Natural killer cell treated with Interleukin-12 subunit alpha and Interleukin-12 subunit beta and Interleukin-15 and Interleukin-18, amount 100 ng/mL, for 72 hours (primary cell): ENCODE measurements around the gene PRDM16. TPM values are rescaled to one million over a fixed set of nuclear protein-coding genes. Genes with fewer than 3 reads are reported as not detected.

ENCODE experiments used
- ATAC-seq, 2 donors: fragments of 150-1000 bp; cut with Tn5 transposase in 1 of 2; sonication (Bioruptor Pico), chemical (Tn5 transposase) in 1 of 2; 2 replicates each; pipeline ENCODE4 v1.10.0; 2021
- DNase-seq: peaks from one replicate; pipeline ENCODE4 v3.0.0; 2022; ENCODE audit warnings: low spot score
- H3K27ac Mint-ChIP-seq, 2 donors: 1 replicate in 1 of 2; 2 replicates in 1 of 2; pipeline ENCODE4 v1.8.0; 2022; ENCODE audit warnings: mixed read lengths in 2 of 2, mild to moderate bottlenecking in 1 of 2, moderate library complexity in 1 of 2
- H3K27me3 Mint-ChIP-seq, 2 donors: 1 replicate in 1 of 2; 2 replicates in 1 of 2; pipeline ENCODE4 v1.8.0; 2022; ENCODE audit warnings: mixed read lengths in 2 of 2
- H3K36me3 Mint-ChIP-seq: one replicate; pipeline ENCODE4 v1.8.0; 2022; ENCODE audit warnings: mixed read lengths
- H3K4me1 Mint-ChIP-seq, 2 donors: 1 replicate in 1 of 2; 2 replicates in 1 of 2; pipeline ENCODE4 v1.8.0; 2022; ENCODE audit warnings: low read depth in 2 of 2, mixed read lengths in 2 of 2, mild to moderate bottlenecking in 1 of 2
- H3K4me3 Mint-ChIP-seq: one replicate; pipeline ENCODE4 v1.8.0; 2022; ENCODE audit warnings: mixed read lengths
- H3K9me3 Mint-ChIP-seq: 2 replicates; pipeline ENCODE4 v1.8.0; 2022; ENCODE audit warnings: mixed read lengths
- total RNA-seq, 2 donors: library from RNA; stranded (reverse); gene quantifications; one replicate each; pipeline ENCODE4 v1.2.3, GENCODE V29; 2022

Gene PRDM16
- total RNA-seq, 2 donors from 2014 or later, result not detected

- Mint-ChIP-seq H3K9me3 (peaks cover 4% of the 10 kb centered on the region), H3K27me3 (peaks cover 30 to 42% of the 10 kb centered on the region in 2 donors), H3K4me3 (no peak overlapping the region)
Observed at GRCh38 chr1:3369446-3370076, 300.6 kb downstream of the PRDM16 start.

GRCh38 chr1:3370856-3371703, 302.1 kb downstream of the PRDM16 start:
- Mint-ChIP-seq H3K4me3 (peak overlapping the region; percentile 47), H3K27me3 (peaks cover 31 to 50% of the 10 kb centered on the region in 2 donors), H3K4me1 (peaks cover 29 to 34% of the 10 kb centered on the region in 2 donors), H3K27ac (peak overlapping the region in 1 of 2 donors; percentile 70), H3K36me3 (peaks cover 7% of the 10 kb centered on the region), H3K9me3 (peaks cover 4% of the 10 kb centered on the region)
- DNase-seq, result no peak
- no peak for ATAC-seq

More at GRCh38 chr1:3369446-3370076, 300.6 kb downstream of the PRDM16 start:
- DNase-seq (no peak), ATAC-seq (no peak)
- Mint-ChIP-seq H3K27ac (peak overlapping the region; percentile 54 to 70), H3K36me3 (peaks cover 7% of the 10 kb centered on the region), H3K4me1 (peaks cover 28 to 29% of the 10 kb centered on the region in 2 donors)

GRCh38 chr1:3372317-3372716, 303.3 kb downstream of the PRDM16 start:
- peak overlapping the region in 1 of 2 donors; percentile 10 for H3K27ac Mint-ChIP-seq
- ATAC-seq (peak; percentile 81 to 92), DNase-seq (peak; percentile 71)
- peaks cover 29 to 34% of the 10 kb centered on the region in 2 donors for H3K4me1 Mint-ChIP-seq
- H3K4me3 Mint-ChIP-seq, result peak overlapping the region; percentile 56
- H3K36me3 Mint-ChIP-seq, result peaks cover 7% of the 10 kb centered on the region
- H3K27me3 Mint-ChIP-seq, result peaks cover 39 to 48% of the 10 kb centered on the region in 2 donors
- H3K9me3 Mint-ChIP-seq, result peaks cover 4% of the 10 kb centered on the region

- H3K9me3 Mint-ChIP-seq, result peaks cover 4% of the 10 kb centered on the region
- H3K27ac Mint-ChIP-seq, result no peak overlapping the region
- peaks cover 35 to 42% of the 10 kb centered on the region in 2 donors for H3K27me3 Mint-ChIP-seq
- no peak for ATAC-seq
- no peak for DNase-seq
- peaks cover 7% of the 10 kb centered on the region for H3K36me3 Mint-ChIP-seq
- no peak overlapping the region for H3K4me3 Mint-ChIP-seq
- H3K4me1 Mint-ChIP-seq, result peaks cover 29 to 34% of the 10 kb centered on the region in 2 donors
Observed at GRCh38 chr1:3373175-3373574, 304.2 kb downstream of the PRDM16 start.

GRCh38 chr1:3373700-3374405, 304.9 kb downstream of the PRDM16 start:
- H3K4me1 Mint-ChIP-seq, result peaks cover 29 to 34% of the 10 kb centered on the region in 2 donors
- H3K27me3 Mint-ChIP-seq, result peaks cover 32 to 36% of the 10 kb centered on the region in 2 donors
- DNase-seq (no peak), ATAC-seq (no peak)
- H3K27ac Mint-ChIP-seq, result no peak overlapping the region
- peaks cover 7% of the 10 kb centered on the region for H3K36me3 Mint-ChIP-seq
- no peak overlapping the region for H3K4me3 Mint-ChIP-seq
- H3K9me3 Mint-ChIP-seq, result peaks cover 4% of the 10 kb centered on the region

- H3K4me3 Mint-ChIP-seq, result no peak overlapping the region
- peaks cover 7% of the 10 kb centered on the region for H3K36me3 Mint-ChIP-seq
- peaks cover 27 to 28% of the 10 kb centered on the region in 2 donors for H3K4me1 Mint-ChIP-seq
- peaks cover 23 to 26% of the 10 kb centered on the region in 2 donors for H3K27me3 Mint-ChIP-seq
- no peak for ATAC-seq
- H3K9me3 Mint-ChIP-seq, result peaks cover 4% of the 10 kb centered on the region
- no peak for DNase-seq
- no peak overlapping the region for H3K27ac Mint-ChIP-seq
Observed at GRCh38 chr1:3375245-3375644, 306.2 kb downstream of the PRDM16 start.

- no peaks in the 10 kb centered on the region for H3K36me3 Mint-ChIP-seq
- ATAC-seq (no peak), DNase-seq (no peak)
- H3K4me1 Mint-ChIP-seq, result peaks cover 15 to 22% of the 10 kb centered on the region in 2 donors
- no peaks in the 10 kb centered on the region for H3K9me3 Mint-ChIP-seq
- no peak overlapping the region for H3K27ac Mint-ChIP-seq
- no peak overlapping the region for H3K4me3 Mint-ChIP-seq
- peaks cover 16 to 24% of the 10 kb centered on the region in 2 donors for H3K27me3 Mint-ChIP-seq
Observed at GRCh38 chr1:3377166-3377565, 308.2 kb downstream of the PRDM16 start.

- no peak for DNase-seq
- no peaks in the 10 kb centered on the region for H3K36me3 Mint-ChIP-seq
- H3K4me1 Mint-ChIP-seq, result peaks cover 9 to 16% of the 10 kb centered on the region in 2 donors
- no peak overlapping the region for H3K4me3 Mint-ChIP-seq
- H3K27ac Mint-ChIP-seq, result no peak overlapping the region
- no peaks in the 10 kb centered on the region for H3K9me3 Mint-ChIP-seq
- ATAC-seq, result no peak
- H3K27me3 Mint-ChIP-seq, result peaks cover 16 to 20% of the 10 kb centered on the region in 2 donors
Observed at GRCh38 chr1:3377604-3378279, 308.7 kb downstream of the PRDM16 start.

- Mint-ChIP-seq H3K9me3 (no peaks in the 10 kb centered on the region), H3K4me1 (peaks cover 8 to 16% of the 10 kb centered on the region in 2 donors), H3K27ac (no peak overlapping the region), H3K36me3 (no peaks in the 10 kb centered on the region), H3K4me3 (no peak overlapping the region), H3K27me3 (peaks cover 16 to 20% of the 10 kb centered on the region in 2 donors)
- no peak for ATAC-seq
- no peak for DNase-seq
Observed at GRCh38 chr1:3378411-3379208, 309.6 kb downstream of the PRDM16 start.

GRCh38 chr1:3379934-3380333, 310.9 kb downstream of the PRDM16 start:
- Mint-ChIP-seq H3K9me3 (no peaks in the 10 kb centered on the region), H3K4me1 (peaks cover 20 to 29% of the 10 kb centered on the region in 2 donors), H3K36me3 (no peaks in the 10 kb centered on the region), H3K27me3 (peaks cover 16 to 20% of the 10 kb centered on the region in 2 donors), H3K27ac (no peak overlapping the region), H3K4me3 (no peak overlapping the region)
- no peak for DNase-seq
- no peak for ATAC-seq

- Mint-ChIP-seq H3K27me3 (peaks cover 14 to 19% of the 10 kb centered on the region in 2 donors), H3K36me3 (no peaks in the 10 kb centered on the region), H3K4me3 (no peak overlapping the region), H3K27ac (no peak overlapping the region), H3K4me1 (peaks cover 20 to 28% of the 10 kb centered on the region in 2 donors), H3K9me3 (no peaks in the 10 kb centered on the region)
- no peak for ATAC-seq
- no peak for DNase-seq
Observed at GRCh38 chr1:3380469-3380868, 311.5 kb downstream of the PRDM16 start.

- DNase-seq (no peak), ATAC-seq (no peak)
- H3K4me3 Mint-ChIP-seq, result no peak overlapping the region
- peaks cover 20 to 25% of the 10 kb centered on the region in 2 donors for H3K4me1 Mint-ChIP-seq
- no peaks in the 10 kb centered on the region for H3K36me3 Mint-ChIP-seq
- H3K27me3 Mint-ChIP-seq, result peaks cover 8 to 10% of the 10 kb centered on the region in 2 donors
- no peaks in the 10 kb centered on the region for H3K9me3 Mint-ChIP-seq
- no peak overlapping the region for H3K27ac Mint-ChIP-seq
Observed at GRCh38 chr1:3381901-3382300, 312.9 kb downstream of the PRDM16 start.
